ENCODE results near the gene TGFBR3L. TPM values are rescaled to one million over a fixed set of nuclear protein-coding genes. Genes with fewer than 3 reads are reported as not detected.

The TGFBR3L gene
- total and polyA plus RNA-seq, 2 of the 8 experiments (the other 6 are each of a cell fraction or from before 2014, with no cell fraction given): 3.1 to 3.7 TPM

GRCh38 chr19:7883796-7884570 lies 30.6 kb upstream of the TGFBR3L start:
- TF ChIP-seq BRCA1 (IDR thresholded peaks at IDR 0.05; ENCODE audit: low read depth, low read length) (no peak), PHF8 (conservative IDR thresholded peaks at IDR 0.05; ENCODE audit: low read depth, low read length) (no peak), RXRA (IDR thresholded peaks at IDR 0.05; ENCODE audit: insufficient read depth, low read depth, low read length) (no peak), EGR1 (IDR thresholded peaks at IDR 0.05; ENCODE audit: borderline replicate concordance, low read depth, low read length) (no peak), POU5F1 (IDR thresholded peaks at IDR 0.05; ENCODE audit: low read depth, low read length) (no peak), SP4 (IDR thresholded peaks at IDR 0.05; ENCODE audit: low read length) (no peak), CEBPB (IDR thresholded peaks at IDR 0.05; ENCODE audit: low read depth, low read length) (no peak), NRF1 (IDR thresholded peaks at IDR 0.05; ENCODE audit: low read depth, low read length) (no peak), GTF2F1 (IDR thresholded peaks at IDR 0.05; ENCODE audit: borderline replicate concordance, low read depth, low read length) (no peak)
- Histone ChIP-seq H2BK120ac (replicated peaks; ENCODE audit: low read depth, low read length) (no peak overlapping the region), H4K91ac (replicated peaks; ENCODE audit: insufficient read length, low read length) (no peak overlapping the region), H3K9me3 (ENCODE audit: insufficient read depth in 2 of 2, low read depth in 1 of 2, low read length in 1 of 2) (no peaks in the 10 kb centered on the region), H3K79me1 (ENCODE audit: low read depth, low read length) (no peaks in the 10 kb centered on the region), H4K5ac (ENCODE audit: insufficient read length, low read depth, low read length) (no peak overlapping the region), H3K4me1 (replicated peaks in 1 of 4; ENCODE audit: control insufficient read depth in 3 of 4, insufficient read depth in 4 of 4, low read length in 3 of 4) (peaks cover 0 to 7% (median 5%) of the 10 kb centered on the region in 4 experiments; a peak in 4 of 7 replicates), H3K18ac (ENCODE audit: extremely low read depth, low read length) (no peak overlapping the region), H3K4ac (replicated peaks; ENCODE audit: insufficient read length, low read depth, low read length) (no peak overlapping the region), H3K79me2 (ENCODE audit: control insufficient read depth in 1 of 2, insufficient read depth in 2 of 2, low read length in 2 of 2) (no peaks in the 10 kb centered on the region), H4K8ac (ENCODE audit: extremely low read depth, insufficient read depth, low read length) (no peak overlapping the region), H2BK5ac (ENCODE audit: low read depth, low read length) (no peak overlapping the region), H3K23me2 (ENCODE audit: low read depth, low read length) (peaks cover 6% of the 10 kb centered on the region; the same call in 1 of the 2 replicates), H2BK12ac (ENCODE audit: low read depth, low read length) (no peak overlapping the region), H3K9ac (replicated peaks in 1 of 4; ENCODE audit: extremely low read depth in 1 of 4, low read depth in 3 of 4, low read length in 3 of 4) (no peak overlapping the region), H2BK15ac (ENCODE audit: low read length) (no peak overlapping the region), H3K56ac (replicated peaks; ENCODE audit: insufficient read length, low read depth, low read length) (no peak overlapping the region), H3K36me3 (ENCODE audit: control insufficient read depth in 2 of 4, insufficient read depth in 4 of 4, low read length in 3 of 4) (no peaks in the 10 kb centered on the region), H3K4me3 (ENCODE audit: extremely low read depth in 1 of 4, insufficient read depth in 2 of 4, low read depth in 3 of 4, low read length in 4 of 4) (no peak overlapping the region), H2AFZ (ENCODE audit: low read length) (no peak overlapping the region), H3K4me2 (ENCODE audit: insufficient read depth in 1 of 2, low read depth in 2 of 2, low read length in 2 of 2) (no peak overlapping the region), H3K27ac (ENCODE audit: low read depth, low read length) (no peak overlapping the region), H3K14ac (ENCODE audit: insufficient read length) (no peak overlapping the region), H3K27me3 (replicated peaks in 1 of 4; ENCODE audit: control insufficient read depth in 3 of 4, extremely low read depth in 1 of 4, insufficient read depth in 3 of 4, low read length in 3 of 4) (peaks cover 0 to 4% (median 3%) of the 10 kb centered on the region in 4 experiments; a peak in 4 of 7 replicates), H2BK20ac (ENCODE audit: low read length) (no peak overlapping the region), H2AK5ac (ENCODE audit: low read depth, low read length) (no peak overlapping the region), H4K20me1 (replicated peaks in 1 of 2; ENCODE audit: control insufficient read depth in 1 of 2, insufficient read depth in 2 of 2, low read length in 2 of 2) (no peaks in the 10 kb centered on the region), H3K23ac (ENCODE audit: insufficient read length) (no peak overlapping the region)
- ChIA-PET POLR2A (ENCODE audit: partially characterized antibody) (interaction anchor here (0.9 to 1.5 kb wide), 8 partner anchors 9 to 59 kb away, joined by 3 to 5 read pairs (median 3); partner anchors contain the start of genes PRR36 and TIMM44), CTCF (ENCODE audit: partially characterized antibody) (interaction anchor here (1.3 to 2.1 kb wide), 5 partner anchors 15 to 52 kb away, joined by 4 to 6 read pairs (median 4); no protein-coding TSS in a partner anchor)
- DNase-seq (ENCODE audit: low read depth in 1 of 2, low spot score in 2 of 2) (no peak), FAIRE-seq (no peak)
- WGBS, 2 experiments (ENCODE audit: extremely low coverage in 1 of 2, insufficient coverage in 1 of 2, insufficient read length in 1 of 2, insufficient replicate concordance in 2 of 2, low coverage in 1 of 2, low lambda C conversion rate in 2 of 2, missing lambda C conversion rate in 1 of 2): 79% methylated on average over 2 of the region's 2 CpGs; no CpG with 5 or more reads in 1 of the 2 experiments

All from H1 (cell line).